WTC11 (cell line): ENCODE measurements around the gene AFF3. TPM values are rescaled to one million over a fixed set of nuclear protein-coding genes. Genes with fewer than 3 reads are reported as not detected.

Experiments used
- ATAC-seq: fragments of 200-7000 bp; cut with Tn5 transposase; 2 replicates; pipeline ENCODE4 v1.10.0; 2021; ENCODE audit warnings: mild to moderate bottlenecking, moderate library complexity
- CTCF ChIA-PET: fragments of 300-600 bp; sonication (Branson Sonifier 250); formaldehyde crosslinking; loops from one replicate; lab custom pipeline; 2021; ENCODE audit warnings: antibody characterized with exemption; lab: Charles Lee
- POLR2A ChIA-PET: fragments of 350-600 bp; sonication (Branson Sonifier 250); formaldehyde crosslinking; loops from one replicate; lab custom pipeline; 2021; ENCODE audit warnings: antibody characterized with exemption; lab: Charles Lee
- DNase-seq: peaks from one replicate; pipeline ENCODE4 v3.0.0; 2021; ENCODE audit warnings: low spot score
- H3K27ac Mint-ChIP-seq: 2 replicates; pipeline ENCODE4 v1.8.0; 2021; ENCODE audit warnings: mixed read lengths
- H3K27me3 Mint-ChIP-seq: 2 replicates; pipeline ENCODE4 v1.8.0; 2021; ENCODE audit warnings: low read depth, mild to moderate bottlenecking, moderate library complexity, mixed read lengths
- H3K36me3 Mint-ChIP-seq: 2 replicates; pipeline ENCODE4 v1.8.0; 2021; ENCODE audit warnings: mixed read lengths
- H3K4me1 Mint-ChIP-seq: 2 replicates; pipeline ENCODE4 v1.8.0; 2022; ENCODE audit warnings: mixed read lengths
- H3K4me3 Mint-ChIP-seq: 2 replicates; pipeline ENCODE4 v1.8.0; 2021; ENCODE audit warnings: mild to moderate bottlenecking, moderate library complexity, mixed read lengths
- H3K9me3 Mint-ChIP-seq: 2 replicates; pipeline ENCODE4 v1.8.0; 2021; ENCODE audit warnings: mixed read lengths
- AFF4 ChIP-seq: sonication (generic); formaldehyde crosslinking; IDR thresholded peaks from 2 replicates; pipeline ENCODE4 v1.8.1; 2023; ENCODE audit warnings: mild to moderate bottlenecking, missing genetic modification reagents, borderline replicate concordance
- ATF1 ChIP-seq: sonication (generic); formaldehyde crosslinking; IDR thresholded peaks from 2 replicates; pipeline ENCODE4 v1.8.1; 2023; ENCODE audit warnings: mild to moderate bottlenecking, moderate library complexity, missing genetic modification reagents
- ATF3 ChIP-seq: sonication (generic); formaldehyde crosslinking; conservative IDR thresholded peaks from 2 replicates; pipeline ENCODE4 v1.8.1; 2022; ENCODE audit warnings: mild to moderate bottlenecking, missing genetic modification reagents
- CREB1 ChIP-seq: sonication (generic); formaldehyde crosslinking; IDR thresholded peaks from 2 replicates; pipeline ENCODE4 v1.8.0; 2023; ENCODE audit warnings: mild to moderate bottlenecking, missing genetic modification reagents
- ETV6 ChIP-seq: sonication (generic); formaldehyde crosslinking; IDR thresholded peaks from 2 replicates; pipeline ENCODE4 v1.8.1; 2022; ENCODE audit warnings: mild to moderate bottlenecking, missing genetic modification reagents
- FOXJ3 ChIP-seq: sonication (generic); formaldehyde crosslinking; IDR thresholded peaks from 2 replicates; pipeline ENCODE4 v1.9.0; 2021; ENCODE audit warnings: missing genetic modification reagents, mild to moderate bottlenecking, borderline replicate concordance
- FOXP1 ChIP-seq: sonication (generic); formaldehyde crosslinking; IDR thresholded peaks from 2 replicates; pipeline ENCODE4 v1.8.0; 2022; ENCODE audit warnings: missing genetic modification reagents, mild to moderate bottlenecking, moderate library complexity, borderline replicate concordance
- GABPB1 ChIP-seq: sonication (generic); formaldehyde crosslinking; IDR thresholded peaks from 2 replicates; pipeline ENCODE4 v1.8.1; 2023; ENCODE audit warnings: mild to moderate bottlenecking, missing genetic modification reagents
- IRF1 ChIP-seq: sonication (generic); formaldehyde crosslinking; IDR thresholded peaks from 2 replicates; pipeline ENCODE4 v1.8.0; 2023; ENCODE audit warnings: missing genetic modification reagents
- JUN ChIP-seq: sonication (generic); formaldehyde crosslinking; IDR thresholded peaks from 2 replicates; pipeline ENCODE4 v1.8.0; 2023; ENCODE audit warnings: mild to moderate bottlenecking, missing genetic modification reagents
- KAT7 ChIP-seq: sonication (generic); formaldehyde crosslinking; IDR thresholded peaks from 2 replicates; pipeline ENCODE4 v1.8.1; 2023; ENCODE audit warnings: missing genetic modification reagents, mild to moderate bottlenecking, borderline replicate concordance
- MAX ChIP-seq: sonication (generic); formaldehyde crosslinking; IDR thresholded peaks from 2 replicates; pipeline ENCODE4 v1.8.0; 2022; ENCODE audit warnings: mild to moderate bottlenecking, missing genetic modification reagents
- MLX ChIP-seq: sonication (generic); formaldehyde crosslinking; IDR thresholded peaks from 2 replicates; pipeline ENCODE4 v1.8.1; 2023; ENCODE audit warnings: mild to moderate bottlenecking, missing genetic modification reagents, moderate library complexity
- NFE2L1 ChIP-seq: sonication (generic); formaldehyde crosslinking; IDR thresholded peaks from 2 replicates; pipeline ENCODE4 v1.8.1; 2023; ENCODE audit warnings: missing genetic modification reagents
- RELA ChIP-seq: sonication (generic); formaldehyde crosslinking; IDR thresholded peaks from 2 replicates; pipeline ENCODE4 v1.8.1; 2022; ENCODE audit warnings: missing genetic modification reagents, mild to moderate bottlenecking, borderline replicate concordance
- SMAD3 ChIP-seq: sonication (generic); formaldehyde crosslinking; IDR thresholded peaks from 2 replicates; pipeline ENCODE4 v1.8.0; 2022; ENCODE audit warnings: missing genetic modification reagents, mild to moderate bottlenecking, borderline replicate concordance
- STAT6 ChIP-seq: sonication (generic); formaldehyde crosslinking; conservative IDR thresholded peaks from 2 replicates; pipeline ENCODE4 v1.8.1; 2023; ENCODE audit warnings: mild to moderate bottlenecking, low read depth, missing genetic modification reagents, moderate library complexity
- TCF7 ChIP-seq: sonication (generic); formaldehyde crosslinking; IDR thresholded peaks from 2 replicates; pipeline ENCODE4 v1.8.0; 2022; ENCODE audit warnings: mild to moderate bottlenecking, low read depth, missing genetic modification reagents, moderate library complexity
- ZNF121 ChIP-seq: sonication (generic); formaldehyde crosslinking; IDR thresholded peaks from 2 replicates; pipeline ENCODE4 v1.8.0; 2023; ENCODE audit warnings: missing genetic modification reagents
- ZNF281 ChIP-seq: sonication (generic); formaldehyde crosslinking; IDR thresholded peaks from 2 replicates; pipeline ENCODE4 v1.8.0; 2023; ENCODE audit warnings: mild to moderate bottlenecking, missing genetic modification reagents
- ZNF317 ChIP-seq: sonication (generic); formaldehyde crosslinking; IDR thresholded peaks from 2 replicates; pipeline ENCODE4 v1.8.1; 2023; ENCODE audit warnings: low read depth, mild to moderate bottlenecking, moderate library complexity, missing genetic modification reagents, borderline replicate concordance
- total RNA-seq: library from RNA; stranded (reverse); gene quantifications from 3 replicates; pipeline ENCODE4 v1.2.3, GENCODE V29; 2021

Gene AFF3
- total RNA-seq, 1 experiment from 2014 or later, result 1.2 TPM

GRCh38 chr2:100051253-100051652 is 91.1 kb downstream of the AFF3 start:
- no peaks in the 10 kb centered on the region for H3K36me3 Mint-ChIP-seq
- ATAC-seq (no peak), DNase-seq (no peak)
- H3K27me3 Mint-ChIP-seq, result no peaks in the 10 kb centered on the region
- TF ChIP-seq AFF4 (no peak), STAT6 (no peak), ETV6 (CRISPR knock-in tag) (no peak), KAT7 (CRISPR knock-in tag) (no peak), NFE2L1 (CRISPR knock-in tag) (no peak), ZNF317 (CRISPR knock-in tag) (no peak), GABPB1 (CRISPR knock-in tag) (no peak), JUN (CRISPR knock-in tag) (no peak), MLX (no peak), ZNF281 (CRISPR knock-in tag) (no peak), SMAD3 (CRISPR knock-in tag) (no peak), ATF3 (CRISPR knock-in tag) (no peak), FOXJ3 (CRISPR knock-in tag) (no peak), FOXP1 (CRISPR knock-in tag) (no peak)
- no peak overlapping the region for H3K4me3 Mint-ChIP-seq
- peaks cover 7% of the 10 kb centered on the region for H3K4me1 Mint-ChIP-seq
- H3K9me3 Mint-ChIP-seq, result no peaks in the 10 kb centered on the region
- CTCF ChIA-PET, result no interaction called here
- POLR2A ChIA-PET, result interaction anchor here (0.7 kb wide), 1 partner anchor 11 kb away, joined by 3 read pairs; no protein-coding TSS in a partner anchor
- no peak overlapping the region for H3K27ac Mint-ChIP-seq

- Mint-ChIP-seq H3K4me3 (no peak overlapping the region), H3K27ac (no peak overlapping the region), H3K9me3 (no peaks in the 10 kb centered on the region), H3K36me3 (no peaks in the 10 kb centered on the region), H3K27me3 (no peaks in the 10 kb centered on the region), H3K4me1 (peaks cover 7% of the 10 kb centered on the region)
- ChIA-PET CTCF (no interaction called here), POLR2A (interaction anchor here (0.7 kb wide), 1 partner anchor 11 kb away, joined by 3 read pairs; no protein-coding TSS in a partner anchor)
- no peak for DNase-seq
- ATAC-seq, result no peak
- TF ChIP-seq RELA (CRISPR knock-in tag) (no peak), CREB1 (CRISPR knock-in tag) (no peak), ZNF121 (no peak), TCF7 (CRISPR knock-in tag) (no peak), MAX (CRISPR knock-in tag) (no peak), IRF1 (CRISPR knock-in tag) (no peak), ATF1 (CRISPR knock-in tag) (no peak), ATF3 (CRISPR knock-in tag) (no peak)
Observed at GRCh38 chr2:100050685-100051084, 91.7 kb downstream of the AFF3 start.
